CD4-positive, alpha-beta T cell treated with Interleukin-17A for 4 hours (primary cell): ENCODE measurements around the gene APOLD1.
"Not testable (repeated sequence)": the region's sequence is repeated elsewhere in the genome, so short reads cannot be mapped to it uniquely, and the experiment has no call there.

ENCODE experiments used
- DNase-seq: peaks from one replicate; pipeline ENCODE4 v3.0.0-alpha.2; 2020; ENCODE audit warnings: mixed read lengths

Gene APOLD1

GRCh38 chr12:12786706-12787601, 1.5 kb downstream of the APOLD1 start:
- DNase-seq = peak; percentile 82

- no peak for DNase-seq
Observed at GRCh38 chr12:12788131-12788530, 2.7 kb downstream of the APOLD1 start.

GRCh38 chr12:12788675-12789368, 3.4 kb downstream of the APOLD1 start:
- peak; percentile 83 for DNase-seq

GRCh38 chr12:12790956-12791355, 5.5 kb downstream of the APOLD1 start:
- no peak for DNase-seq

GRCh38 chr12:12791756-12792369, 6.4 kb downstream of the APOLD1 start:
- DNase-seq = no peak

- DNase-seq = no peak
Observed at GRCh38 chr12:12792421-12792820, 7.0 kb downstream of the APOLD1 start.

- DNase-seq = no peak
Observed at GRCh38 chr12:12794686-12795085, 9.2 kb downstream of the APOLD1 start.

- no peak for DNase-seq
Observed at GRCh38 chr12:12796171-12796570, 10.7 kb downstream of the APOLD1 start.

GRCh38 chr12:12796928-12797793, 11.7 kb downstream of the APOLD1 start:
- DNase-seq = no peak

- no peak for DNase-seq
Observed at GRCh38 chr12:12797794-12798152, 12.3 kb downstream of the APOLD1 start.

- no peak for DNase-seq
Observed at GRCh38 chr12:12798480-12798879, 13.0 kb downstream of the APOLD1 start.

- DNase-seq = no peak
Observed at GRCh38 chr12:12799163-12799920, 13.9 kb downstream of the APOLD1 start.

GRCh38 chr12:12800406-12801180, 15.1 kb downstream of the APOLD1 start:
- DNase-seq = no peak

- DNase-seq = not testable (repeated sequence)
Observed at GRCh38 chr12:12801656-12802055, 16.2 kb downstream of the APOLD1 start.

- peak; percentile 73 for DNase-seq
Observed at GRCh38 chr12:12803186-12803585, 17.7 kb downstream of the APOLD1 start.

- no peak for DNase-seq
Observed at GRCh38 chr12:12804011-12804410, 18.6 kb downstream of the APOLD1 start.

- no peak for DNase-seq
Observed at GRCh38 chr12:12804432-12804886, 19.0 kb downstream of the APOLD1 start.

- DNase-seq = peak; percentile 8
Observed at GRCh38 chr12:12806784-12807516, 21.5 kb downstream of the APOLD1 start.

- DNase-seq = not testable (repeated sequence)
Observed at GRCh38 chr12:12807517-12807903, 22.1 kb downstream of the APOLD1 start.
